WTC11 (cell line): Measurements from ENCODE around the gene PBX4. TPM values are rescaled to one million over a fixed set of nuclear protein-coding genes. Genes with fewer than 3 reads are reported as not detected.

Experiments
- ATAC-seq: fragments of 200-7000 bp; cut with Tn5 transposase; 2 replicates; pipeline ENCODE4 v1.10.0; 2021; ENCODE audit warnings: mild to moderate bottlenecking, moderate library complexity
- CTCF ChIA-PET: fragments of 300-600 bp; sonication (Branson Sonifier 250); formaldehyde crosslinking; loops from one replicate; lab custom pipeline; 2021; ENCODE audit warnings: antibody characterized with exemption; lab: Charles Lee
- POLR2A ChIA-PET: fragments of 350-600 bp; sonication (Branson Sonifier 250); formaldehyde crosslinking; loops from one replicate; lab custom pipeline; 2021; ENCODE audit warnings: antibody characterized with exemption; lab: Charles Lee
- DNase-seq: peaks from one replicate; pipeline ENCODE4 v3.0.0; 2021; ENCODE audit warnings: low spot score
- H3K27ac Mint-ChIP-seq: 2 replicates; pipeline ENCODE4 v1.8.0; 2021; ENCODE audit warnings: mixed read lengths
- H3K27me3 Mint-ChIP-seq: 2 replicates; pipeline ENCODE4 v1.8.0; 2021; ENCODE audit warnings: low read depth, mild to moderate bottlenecking, moderate library complexity, mixed read lengths
- H3K36me3 Mint-ChIP-seq: 2 replicates; pipeline ENCODE4 v1.8.0; 2021; ENCODE audit warnings: mixed read lengths
- H3K4me1 Mint-ChIP-seq: 2 replicates; pipeline ENCODE4 v1.8.0; 2022; ENCODE audit warnings: mixed read lengths
- H3K4me3 Mint-ChIP-seq: 2 replicates; pipeline ENCODE4 v1.8.0; 2021; ENCODE audit warnings: mild to moderate bottlenecking, moderate library complexity, mixed read lengths
- H3K9me3 Mint-ChIP-seq: 2 replicates; pipeline ENCODE4 v1.8.0; 2021; ENCODE audit warnings: mixed read lengths
- ATF2 ChIP-seq: sonication (generic); formaldehyde crosslinking; IDR thresholded peaks from 2 replicates; pipeline ENCODE4 v1.8.1; 2022; ENCODE audit warnings: low read depth, missing genetic modification reagents, borderline replicate concordance
- EMX1 ChIP-seq: fragments of 250-450 bp; sonication (Bioruptor Pico); IDR thresholded peaks from 2 replicates; pipeline ENCODE4 v1.8.0; 2021; ENCODE audit warnings: mild to moderate bottlenecking
- ETV6 ChIP-seq: sonication (generic); formaldehyde crosslinking; IDR thresholded peaks from 2 replicates; pipeline ENCODE4 v1.8.1; 2022; ENCODE audit warnings: mild to moderate bottlenecking, missing genetic modification reagents
- FOXK1 ChIP-seq: sonication (generic); formaldehyde crosslinking; IDR thresholded peaks from 2 replicates; pipeline ENCODE4 v1.8.0; 2022; ENCODE audit warnings: mild to moderate bottlenecking, moderate library complexity, missing genetic modification reagents
- FOXP1 ChIP-seq: sonication (generic); formaldehyde crosslinking; IDR thresholded peaks from 2 replicates; pipeline ENCODE4 v1.8.0; 2022; ENCODE audit warnings: missing genetic modification reagents, mild to moderate bottlenecking, moderate library complexity, borderline replicate concordance
- GABPB1 ChIP-seq: sonication (generic); formaldehyde crosslinking; IDR thresholded peaks from 2 replicates; pipeline ENCODE4 v1.8.1; 2023; ENCODE audit warnings: mild to moderate bottlenecking, missing genetic modification reagents
- JAZF1 ChIP-seq: fragments of 250-450 bp; sonication (Bioruptor Pico); IDR thresholded peaks from 2 replicates; pipeline ENCODE4 v1.9.0; 2021; ENCODE audit warnings: moderate library complexity, mild to moderate bottlenecking, inconsistent platforms
- MYBL2 ChIP-seq: sonication (generic); formaldehyde crosslinking; IDR thresholded peaks from 2 replicates; pipeline ENCODE4 v1.8.1; 2023; ENCODE audit warnings: mild to moderate bottlenecking, moderate library complexity, missing genetic modification reagents
- NFATC4 ChIP-seq: fragments of 250-450 bp; sonication (Bioruptor Pico); IDR thresholded peaks from 2 replicates; pipeline ENCODE4 v1.9.0; 2021; ENCODE audit warnings: mild to moderate bottlenecking
- NR2C2 ChIP-seq: sonication (generic); formaldehyde crosslinking; IDR thresholded peaks from 2 replicates; pipeline ENCODE4 v1.8.0; 2022; ENCODE audit warnings: mild to moderate bottlenecking, missing genetic modification reagents
- NR3C1 ChIP-seq: sonication (generic); formaldehyde crosslinking; conservative IDR thresholded peaks from 2 replicates; pipeline ENCODE4 v1.8.1; 2023; ENCODE audit warnings: low read depth, mild to moderate bottlenecking, missing genetic modification reagents
- PRRX2 ChIP-seq: fragments of 250-450 bp; sonication (Bioruptor Pico); IDR thresholded peaks from 2 replicates; pipeline ENCODE4 v1.8.0; 2021; ENCODE audit warnings: mild to moderate bottlenecking
- SMAD3 ChIP-seq: sonication (generic); formaldehyde crosslinking; IDR thresholded peaks from 2 replicates; pipeline ENCODE4 v1.8.0; 2022; ENCODE audit warnings: missing genetic modification reagents, mild to moderate bottlenecking, borderline replicate concordance
- SMAD4 ChIP-seq: sonication (generic); formaldehyde crosslinking; IDR thresholded peaks from 2 replicates; pipeline ENCODE4 v1.8.0; 2022; ENCODE audit warnings: mild to moderate bottlenecking, missing genetic modification reagents
- TP53 ChIP-seq: sonication (generic); formaldehyde crosslinking; IDR thresholded peaks from 2 replicates; pipeline ENCODE4 v1.8.1; 2023; ENCODE audit warnings: mild to moderate bottlenecking, missing genetic modification reagents
- ZNF121 ChIP-seq: sonication (generic); formaldehyde crosslinking; IDR thresholded peaks from 2 replicates; pipeline ENCODE4 v1.8.0; 2023; ENCODE audit warnings: missing genetic modification reagents
- ZNF138 ChIP-seq: sonication (generic); formaldehyde crosslinking; conservative IDR thresholded peaks from 2 replicates; pipeline ENCODE4 v1.8.1; 2022; ENCODE audit warnings: mild to moderate bottlenecking, moderate library complexity, missing genetic modification reagents
- ZNF317 ChIP-seq: sonication (generic); formaldehyde crosslinking; IDR thresholded peaks from 2 replicates; pipeline ENCODE4 v1.8.1; 2023; ENCODE audit warnings: low read depth, mild to moderate bottlenecking, moderate library complexity, missing genetic modification reagents, borderline replicate concordance
- total RNA-seq: library from RNA; stranded (reverse); gene quantifications from 3 replicates; pipeline ENCODE4 v1.2.3, GENCODE V29; 2021
- TF ChIP-seq, protein P1 (sequence below): sonication (generic); formaldehyde crosslinking; IDR thresholded peaks from 2 replicates; pipeline ENCODE4 v1.8.1; 2023; ENCODE audit warnings: mild to moderate bottlenecking, missing genetic modification reagents, borderline replicate concordance
- TF ChIP-seq, protein P2 (sequence below): sonication (generic); formaldehyde crosslinking; conservative IDR thresholded peaks from 2 replicates; pipeline ENCODE4 v1.8.1; 2023; ENCODE audit warnings: mild to moderate bottlenecking, low read depth, missing genetic modification reagents, moderate library complexity
- TF ChIP-seq, protein P3 (sequence below): sonication (generic); formaldehyde crosslinking; IDR thresholded peaks from 2 replicates; pipeline ENCODE4 v1.8.1; 2023; ENCODE audit warnings: mild to moderate bottlenecking, missing genetic modification reagents, moderate library complexity
- TF ChIP-seq, protein P4 (sequence below): sonication (generic); formaldehyde crosslinking; IDR thresholded peaks from 2 replicates; pipeline ENCODE4 v1.8.0; 2022; ENCODE audit warnings: mild to moderate bottlenecking, missing genetic modification reagents
- TF ChIP-seq, protein P5 (sequence below): fragments of 200-600 bp; IDR thresholded peaks from 2 replicates; pipeline ENCODE4 v1.8.0; 2022; ENCODE audit warnings: antibody characterized with exemption

The PBX4 gene
- total RNA-seq, 1 experiment from 2014 or later = 3.2 TPM

DNA sequence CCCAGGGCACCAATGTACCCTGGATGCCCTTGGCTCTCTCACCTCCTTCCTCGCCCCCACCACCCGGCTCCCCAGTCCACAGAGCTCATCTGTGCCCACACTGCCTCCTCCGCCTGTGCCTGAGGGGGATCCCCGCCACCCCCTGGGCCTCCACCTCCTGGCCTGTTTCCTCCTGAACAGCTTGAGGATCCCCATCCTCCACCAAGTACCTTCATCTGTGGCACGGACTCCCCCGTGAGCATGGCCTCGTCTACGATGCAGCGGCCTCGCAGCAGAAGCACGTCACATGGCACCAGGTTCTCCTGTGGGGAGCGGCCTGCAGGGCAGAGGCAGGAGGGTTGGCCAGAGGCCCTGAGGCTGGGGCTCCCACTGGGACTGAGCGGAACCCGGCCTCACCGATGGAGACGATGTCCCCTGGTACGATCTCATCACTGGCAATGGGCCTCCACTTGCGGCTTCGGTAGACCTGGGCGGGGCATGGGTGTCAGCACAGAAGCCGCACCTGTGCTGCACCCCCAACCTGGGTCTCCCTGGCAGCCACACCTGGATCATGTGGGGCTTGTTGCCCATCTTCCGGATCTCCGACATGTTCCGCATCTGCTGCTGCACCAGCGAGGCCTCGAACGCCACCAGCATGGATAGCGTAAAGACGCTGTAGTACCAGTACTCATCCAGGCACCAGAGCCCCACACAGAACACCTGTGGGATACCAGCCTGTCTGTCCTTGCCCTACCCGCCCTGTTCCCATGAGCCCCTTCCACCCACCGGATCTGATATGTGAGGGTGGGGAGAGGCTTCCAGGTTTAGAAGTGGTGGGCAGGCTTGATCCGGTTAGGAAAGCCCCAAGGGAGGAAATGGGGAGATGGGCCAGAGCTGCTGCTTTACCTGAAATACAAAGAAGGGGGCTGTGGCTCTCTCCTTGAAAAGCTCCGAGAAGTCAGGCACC, 38.2 kb upstream of the PBX4 start (continued):
- TF ChIP-seq, protein P1, sequence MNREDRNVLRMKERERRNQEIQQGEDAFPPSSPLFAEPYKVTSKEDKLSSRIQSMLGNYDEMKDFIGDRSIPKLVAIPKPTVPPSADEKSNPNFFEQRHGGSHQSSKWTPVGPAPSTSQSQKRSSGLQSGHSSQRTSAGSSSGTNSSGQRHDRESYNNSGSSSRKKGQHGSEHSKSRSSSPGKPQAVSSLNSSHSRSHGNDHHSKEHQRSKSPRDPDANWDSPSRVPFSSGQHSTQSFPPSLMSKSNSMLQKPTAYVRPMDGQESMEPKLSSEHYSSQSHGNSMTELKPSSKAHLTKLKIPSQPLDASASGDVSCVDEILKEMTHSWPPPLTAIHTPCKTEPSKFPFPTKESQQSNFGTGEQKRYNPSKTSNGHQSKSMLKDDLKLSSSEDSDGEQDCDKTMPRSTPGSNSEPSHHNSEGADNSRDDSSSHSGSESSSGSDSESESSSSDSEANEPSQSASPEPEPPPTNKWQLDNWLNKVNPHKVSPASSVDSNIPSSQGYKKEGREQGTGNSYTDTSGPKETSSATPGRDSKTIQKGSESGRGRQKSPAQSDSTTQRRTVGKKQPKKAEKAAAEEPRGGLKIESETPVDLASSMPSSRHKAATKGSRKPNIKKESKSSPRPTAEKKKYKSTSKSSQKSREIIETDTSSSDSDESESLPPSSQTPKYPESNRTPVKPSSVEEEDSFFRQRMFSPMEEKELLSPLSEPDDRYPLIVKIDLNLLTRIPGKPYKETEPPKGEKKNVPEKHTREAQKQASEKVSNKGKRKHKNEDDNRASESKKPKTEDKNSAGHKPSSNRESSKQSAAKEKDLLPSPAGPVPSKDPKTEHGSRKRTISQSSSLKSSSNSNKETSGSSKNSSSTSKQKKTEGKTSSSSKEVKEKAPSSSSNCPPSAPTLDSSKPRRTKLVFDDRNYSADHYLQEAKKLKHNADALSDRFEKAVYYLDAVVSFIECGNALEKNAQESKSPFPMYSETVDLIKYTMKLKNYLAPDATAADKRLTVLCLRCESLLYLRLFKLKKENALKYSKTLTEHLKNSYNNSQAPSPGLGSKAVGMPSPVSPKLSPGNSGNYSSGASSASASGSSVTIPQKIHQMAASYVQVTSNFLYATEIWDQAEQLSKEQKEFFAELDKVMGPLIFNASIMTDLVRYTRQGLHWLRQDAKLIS (CRISPR knock-in tag) = no peak
- TF ChIP-seq ZNF317 (CRISPR knock-in tag) (no peak), NFATC4 (no peak), SMAD4 (CRISPR knock-in tag) (no peak)
- TF ChIP-seq, protein P2, sequence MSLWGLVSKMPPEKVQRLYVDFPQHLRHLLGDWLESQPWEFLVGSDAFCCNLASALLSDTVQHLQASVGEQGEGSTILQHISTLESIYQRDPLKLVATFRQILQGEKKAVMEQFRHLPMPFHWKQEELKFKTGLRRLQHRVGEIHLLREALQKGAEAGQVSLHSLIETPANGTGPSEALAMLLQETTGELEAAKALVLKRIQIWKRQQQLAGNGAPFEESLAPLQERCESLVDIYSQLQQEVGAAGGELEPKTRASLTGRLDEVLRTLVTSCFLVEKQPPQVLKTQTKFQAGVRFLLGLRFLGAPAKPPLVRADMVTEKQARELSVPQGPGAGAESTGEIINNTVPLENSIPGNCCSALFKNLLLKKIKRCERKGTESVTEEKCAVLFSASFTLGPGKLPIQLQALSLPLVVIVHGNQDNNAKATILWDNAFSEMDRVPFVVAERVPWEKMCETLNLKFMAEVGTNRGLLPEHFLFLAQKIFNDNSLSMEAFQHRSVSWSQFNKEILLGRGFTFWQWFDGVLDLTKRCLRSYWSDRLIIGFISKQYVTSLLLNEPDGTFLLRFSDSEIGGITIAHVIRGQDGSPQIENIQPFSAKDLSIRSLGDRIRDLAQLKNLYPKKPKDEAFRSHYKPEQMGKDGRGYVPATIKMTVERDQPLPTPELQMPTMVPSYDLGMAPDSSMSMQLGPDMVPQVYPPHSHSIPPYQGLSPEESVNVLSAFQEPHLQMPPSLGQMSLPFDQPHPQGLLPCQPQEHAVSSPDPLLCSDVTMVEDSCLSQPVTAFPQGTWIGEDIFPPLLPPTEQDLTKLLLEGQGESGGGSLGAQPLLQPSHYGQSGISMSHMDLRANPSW (CRISPR knock-in tag) = no peak

- H3K36me3 Mint-ChIP-seq = peaks cover 76% of the 10 kb centered on the region
- H3K4me1 Mint-ChIP-seq = no peaks in the 10 kb centered on the region
- DNase-seq (no peak), ATAC-seq (no peak)
- H3K4me3 Mint-ChIP-seq = no peak overlapping the region
- H3K27me3 Mint-ChIP-seq = no peaks in the 10 kb centered on the region
- H3K27ac Mint-ChIP-seq = no peak overlapping the region
- ChIA-PET CTCF (interaction anchor here (1.0 kb wide), 1 partner anchor 12 kb away, joined by 5 read pairs; the partner anchor contains the start of gene GMIP), POLR2A (no interaction called here)
- no peaks in the 10 kb centered on the region for H3K9me3 Mint-ChIP-seq
- TF ChIP-seq EMX1 (CRISPR knock-in tag) (no peak), ETV6 (no peak), GABPB1 (CRISPR knock-in tag) (no peak), ATF2 (CRISPR knock-in tag) (no peak), FOXP1 (CRISPR knock-in tag) (no peak), ZNF121 (CRISPR knock-in tag) (no peak), FOXK1 (CRISPR knock-in tag) (no peak), NR3C1 (CRISPR knock-in tag) (no peak), SMAD3 (no peak), PRRX2 (CRISPR knock-in tag) (no peak), TP53 (CRISPR knock-in tag) (no peak), ZNF138 (CRISPR knock-in tag) (no peak), MYBL2 (no peak), JAZF1 (CRISPR knock-in tag) (no peak), NR2C2 (CRISPR knock-in tag) (no peak), ZNF317 (CRISPR knock-in tag) (no peak)
- TF ChIP-seq, protein P3, sequence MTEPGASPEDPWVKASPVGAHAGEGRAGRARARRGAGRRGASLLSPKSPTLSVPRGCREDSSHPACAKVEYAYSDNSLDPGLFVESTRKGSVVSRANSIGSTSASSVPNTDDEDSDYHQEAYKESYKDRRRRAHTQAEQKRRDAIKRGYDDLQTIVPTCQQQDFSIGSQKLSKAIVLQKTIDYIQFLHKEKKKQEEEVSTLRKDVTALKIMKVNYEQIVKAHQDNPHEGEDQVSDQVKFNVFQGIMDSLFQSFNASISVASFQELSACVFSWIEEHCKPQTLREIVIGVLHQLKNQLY (CRISPR knock-in tag) = no peak
- TF ChIP-seq, protein P4, sequence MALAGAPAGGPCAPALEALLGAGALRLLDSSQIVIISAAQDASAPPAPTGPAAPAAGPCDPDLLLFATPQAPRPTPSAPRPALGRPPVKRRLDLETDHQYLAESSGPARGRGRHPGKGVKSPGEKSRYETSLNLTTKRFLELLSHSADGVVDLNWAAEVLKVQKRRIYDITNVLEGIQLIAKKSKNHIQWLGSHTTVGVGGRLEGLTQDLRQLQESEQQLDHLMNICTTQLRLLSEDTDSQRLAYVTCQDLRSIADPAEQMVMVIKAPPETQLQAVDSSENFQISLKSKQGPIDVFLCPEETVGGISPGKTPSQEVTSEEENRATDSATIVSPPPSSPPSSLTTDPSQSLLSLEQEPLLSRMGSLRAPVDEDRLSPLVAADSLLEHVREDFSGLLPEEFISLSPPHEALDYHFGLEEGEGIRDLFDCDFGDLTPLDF (CRISPR knock-in tag) = no peak
- TF ChIP-seq, protein P5, sequence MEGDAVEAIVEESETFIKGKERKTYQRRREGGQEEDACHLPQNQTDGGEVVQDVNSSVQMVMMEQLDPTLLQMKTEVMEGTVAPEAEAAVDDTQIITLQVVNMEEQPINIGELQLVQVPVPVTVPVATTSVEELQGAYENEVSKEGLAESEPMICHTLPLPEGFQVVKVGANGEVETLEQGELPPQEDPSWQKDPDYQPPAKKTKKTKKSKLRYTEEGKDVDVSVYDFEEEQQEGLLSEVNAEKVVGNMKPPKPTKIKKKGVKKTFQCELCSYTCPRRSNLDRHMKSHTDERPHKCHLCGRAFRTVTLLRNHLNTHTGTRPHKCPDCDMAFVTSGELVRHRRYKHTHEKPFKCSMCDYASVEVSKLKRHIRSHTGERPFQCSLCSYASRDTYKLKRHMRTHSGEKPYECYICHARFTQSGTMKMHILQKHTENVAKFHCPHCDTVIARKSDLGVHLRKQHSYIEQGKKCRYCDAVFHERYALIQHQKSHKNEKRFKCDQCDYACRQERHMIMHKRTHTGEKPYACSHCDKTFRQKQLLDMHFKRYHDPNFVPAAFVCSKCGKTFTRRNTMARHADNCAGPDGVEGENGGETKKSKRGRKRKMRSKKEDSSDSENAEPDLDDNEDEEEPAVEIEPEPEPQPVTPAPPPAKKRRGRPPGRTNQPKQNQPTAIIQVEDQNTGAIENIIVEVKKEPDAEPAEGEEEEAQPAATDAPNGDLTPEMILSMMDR = no peak
Measured at GRCh38 chr19:19655641-19656343, 37.3 kb upstream of the PBX4 start.
